Stimulated activated CD4-positive, alpha-beta T cell treated with anti-CD3 and anti-CD28 coated beads, Interleukin-1b, Interleukin-23, amount 100 ng/mL, for 4 hours (primary cell): ENCODE measurements around the gene BCOR.
A peak's percentile ranks its signal among the peaks of the same experiment; 100 is the strongest.

ENCODE experiments used
- DNase-seq, 2 donors: peaks; one replicate each; pipeline ENCODE4 v3.0.0-alpha.2; 2020; ENCODE audit warnings: low read depth in 2 of 2

Gene BCOR

DNA sequence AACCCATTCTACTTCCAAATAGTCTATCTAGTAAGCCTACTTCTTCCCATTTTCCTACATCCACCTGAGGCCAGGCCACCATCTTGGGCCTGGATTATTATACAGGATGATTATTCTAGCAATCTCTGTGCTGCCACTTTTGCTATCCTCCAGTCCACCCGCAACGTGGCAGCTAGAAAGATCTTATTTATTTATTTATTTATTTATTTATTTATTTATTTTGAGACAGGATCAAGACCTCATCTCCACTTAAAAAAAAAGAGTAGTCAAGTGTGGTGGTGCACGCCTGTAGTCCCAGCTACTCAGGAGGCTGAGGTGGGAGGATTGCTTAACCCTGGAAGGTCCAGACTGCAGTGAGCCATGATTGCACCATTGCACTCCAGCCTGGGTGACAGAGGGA, 15.2 kb upstream of the BCOR start:
- no peak for DNase-seq

DNA sequence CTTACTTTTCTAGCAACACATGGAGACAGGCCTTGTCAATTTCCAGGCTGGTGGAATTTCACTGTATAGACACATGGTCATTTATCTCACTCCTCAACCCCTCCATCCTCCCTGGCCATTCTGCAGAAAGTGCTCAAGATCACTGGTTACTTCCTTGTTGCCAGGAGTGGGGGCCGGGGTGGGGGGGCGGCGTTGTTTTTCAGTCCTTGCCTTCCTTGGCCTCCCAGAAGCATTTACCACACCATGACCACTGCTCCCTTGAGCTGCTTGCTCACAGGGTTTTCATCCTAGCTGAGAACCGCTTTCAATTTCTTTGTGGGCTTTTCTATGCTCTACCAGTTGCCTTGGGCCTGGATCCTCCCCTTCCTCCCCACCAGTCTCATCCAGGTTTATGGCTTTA, 14.1 kb upstream of the BCOR start:
- DNase-seq: no peak

DNA sequence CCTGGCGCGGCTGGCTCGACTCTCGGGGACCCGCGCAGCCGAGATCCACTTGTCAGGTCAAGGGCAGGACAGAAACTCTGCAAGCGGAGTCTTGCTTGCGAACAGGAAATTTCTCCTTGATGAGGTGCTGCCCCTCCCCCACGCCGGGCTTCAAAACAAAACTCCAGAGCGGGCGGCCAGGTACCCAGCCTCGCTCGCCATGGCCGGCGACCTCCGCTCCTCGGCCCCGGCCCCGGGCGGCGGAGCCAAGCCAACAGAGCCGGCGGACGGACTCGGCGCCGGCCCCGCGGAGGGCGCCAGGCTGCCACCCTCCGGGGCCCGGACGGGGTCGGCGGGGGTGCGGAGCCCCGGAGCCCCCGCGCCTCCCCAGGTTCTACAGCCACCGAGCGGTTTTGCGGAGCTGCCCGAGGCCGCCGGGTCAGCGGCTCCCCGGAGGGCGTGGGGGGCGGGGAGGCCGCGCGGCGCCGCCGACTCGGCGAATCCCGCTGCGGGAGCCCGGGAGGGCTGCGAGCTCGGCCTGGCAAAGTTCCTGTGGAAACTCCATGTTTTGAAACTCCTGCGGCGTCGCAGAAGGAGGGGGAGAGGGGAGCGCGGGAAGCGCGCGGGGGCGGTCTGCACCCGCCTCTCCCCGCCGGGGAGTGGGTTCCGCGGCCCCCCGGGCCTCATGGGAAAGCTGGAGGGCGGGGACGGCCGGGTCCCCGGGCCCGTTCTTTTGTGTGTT, 11.7 kb upstream of the BCOR start:
- no peak for DNase-seq

DNA sequence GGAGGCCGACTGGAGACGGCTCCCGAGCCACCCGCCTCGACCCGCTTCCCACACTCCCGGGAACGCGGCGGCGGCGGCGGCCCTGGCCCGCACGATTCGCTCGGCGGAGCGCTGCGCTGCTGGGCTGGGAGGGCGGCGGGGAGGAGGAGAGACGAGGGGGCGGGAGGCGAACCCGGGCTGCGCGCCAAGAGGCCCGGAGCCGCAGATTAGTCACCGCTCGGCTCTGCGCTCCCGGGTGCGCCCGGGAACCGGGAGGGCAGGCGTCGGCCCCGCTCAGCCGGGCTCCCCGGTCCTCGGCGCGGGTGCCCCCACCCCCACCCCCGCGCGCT, 11.2 kb upstream of the BCOR start:
- DNase-seq: peak; percentile 58 to 59

DNA sequence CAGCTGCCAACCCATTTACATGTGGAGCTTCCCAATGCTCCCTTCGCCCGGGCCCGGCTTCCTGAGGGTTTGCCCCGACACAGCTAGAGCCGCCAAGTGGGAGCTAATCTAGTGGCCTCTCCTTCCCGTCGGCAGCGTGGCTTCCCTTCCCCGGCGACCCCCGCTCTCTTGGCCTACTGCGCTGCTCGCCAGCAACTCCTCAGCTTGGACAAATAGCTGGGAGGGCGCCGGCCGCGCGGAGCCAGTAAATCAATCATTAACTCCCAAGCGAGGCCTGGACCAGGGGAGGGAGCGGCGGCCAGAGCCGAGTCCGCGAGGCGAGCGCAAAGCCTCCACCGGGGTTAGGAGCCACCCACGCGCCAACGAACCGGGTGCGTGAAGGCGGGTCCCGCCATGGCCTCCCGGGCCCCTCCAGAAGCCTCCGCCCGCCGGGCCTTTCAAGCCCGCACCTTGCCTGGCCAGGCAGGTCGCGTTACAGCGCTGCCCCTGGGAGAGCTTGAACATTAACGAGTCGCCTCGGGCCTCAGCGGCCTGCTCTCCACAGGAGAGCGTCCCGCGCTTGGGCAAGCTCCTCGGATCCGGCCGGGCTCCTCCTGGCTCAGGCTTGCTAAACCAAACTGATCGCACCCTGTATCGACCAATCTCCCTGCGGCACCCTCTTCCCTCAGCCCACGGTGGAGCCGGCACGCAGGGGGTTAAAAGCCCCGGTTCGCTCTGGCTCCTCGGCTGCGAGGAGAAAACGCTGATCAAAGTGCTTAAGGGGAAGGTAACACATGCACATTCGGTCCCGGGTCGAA, 10.6 kb upstream of the BCOR start:
- no peak for DNase-seq

DNA sequence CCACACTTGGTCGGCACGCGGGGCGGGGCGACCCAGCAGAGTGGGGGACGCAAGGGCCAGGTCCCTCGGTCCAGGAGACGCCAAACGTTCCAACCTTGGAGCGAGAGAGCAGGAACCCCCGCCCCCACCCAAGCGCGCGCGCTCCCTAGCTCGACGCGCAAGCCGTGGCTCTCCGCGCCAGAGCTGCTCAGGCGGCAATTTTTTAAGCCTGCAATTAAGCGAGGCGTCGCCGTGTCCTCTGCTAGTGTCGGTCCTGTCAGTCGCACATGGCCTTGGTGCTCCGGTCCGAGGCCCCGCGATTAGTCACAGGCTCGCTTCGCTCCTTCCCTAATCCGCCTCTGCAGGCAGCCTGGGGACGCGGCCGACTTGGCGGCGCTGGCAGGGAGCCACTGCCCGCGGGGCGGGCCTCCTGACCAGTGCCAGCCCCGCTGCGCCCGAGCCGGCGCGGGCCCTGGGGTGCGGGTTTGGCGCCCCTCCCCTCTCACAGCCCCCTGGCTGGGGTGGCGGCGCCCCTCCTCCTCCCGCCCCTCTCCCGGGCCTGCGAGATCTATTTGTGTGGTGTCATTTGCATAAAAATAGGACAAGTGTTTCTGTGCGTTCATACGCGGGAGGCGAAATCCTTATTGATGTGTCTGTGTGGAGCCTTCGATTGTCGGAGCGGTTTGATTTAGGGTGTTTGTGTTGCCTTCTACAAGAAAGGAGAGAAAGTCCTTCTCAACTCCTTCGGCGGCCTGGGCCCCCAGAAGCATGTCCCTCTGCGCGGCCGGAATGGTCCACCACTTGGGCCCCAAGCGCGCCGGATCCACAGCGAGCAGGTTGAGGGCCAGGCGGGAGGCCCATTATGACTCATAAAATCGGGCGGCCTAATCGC, 9.8 kb upstream of the BCOR start:
- DNase-seq: no peak

DNA sequence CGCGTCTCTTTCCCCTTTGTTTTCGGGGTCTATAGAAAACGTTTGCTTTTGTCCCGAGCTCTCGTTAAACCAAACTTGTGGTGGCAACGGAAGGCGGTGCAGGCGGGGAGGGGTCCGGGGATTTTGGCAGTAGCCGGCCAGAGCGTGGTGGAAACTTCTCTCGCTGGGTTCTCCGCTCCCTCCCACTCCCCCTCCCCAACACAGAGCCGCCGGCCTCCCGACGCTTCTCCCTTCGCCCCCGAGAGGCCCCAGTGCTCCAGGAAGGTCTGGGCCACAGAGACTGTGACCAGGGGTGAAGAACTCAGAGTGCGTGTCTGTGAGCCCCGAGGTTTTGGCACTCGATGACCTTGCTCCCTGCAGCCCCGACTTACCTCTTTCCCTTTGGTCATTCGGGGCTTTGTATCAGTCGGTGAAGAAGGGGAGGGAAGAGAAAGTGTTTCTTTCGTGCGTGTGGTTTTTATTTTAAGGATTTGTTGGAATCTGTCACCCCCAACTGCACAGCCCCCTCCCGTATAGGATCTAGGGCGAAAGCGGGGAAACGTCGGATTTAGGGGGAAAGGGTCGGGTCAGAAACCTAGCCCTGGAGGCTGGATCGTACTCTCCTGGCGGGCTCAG, 9.0 kb upstream of the BCOR start:
- no peak for DNase-seq

DNA sequence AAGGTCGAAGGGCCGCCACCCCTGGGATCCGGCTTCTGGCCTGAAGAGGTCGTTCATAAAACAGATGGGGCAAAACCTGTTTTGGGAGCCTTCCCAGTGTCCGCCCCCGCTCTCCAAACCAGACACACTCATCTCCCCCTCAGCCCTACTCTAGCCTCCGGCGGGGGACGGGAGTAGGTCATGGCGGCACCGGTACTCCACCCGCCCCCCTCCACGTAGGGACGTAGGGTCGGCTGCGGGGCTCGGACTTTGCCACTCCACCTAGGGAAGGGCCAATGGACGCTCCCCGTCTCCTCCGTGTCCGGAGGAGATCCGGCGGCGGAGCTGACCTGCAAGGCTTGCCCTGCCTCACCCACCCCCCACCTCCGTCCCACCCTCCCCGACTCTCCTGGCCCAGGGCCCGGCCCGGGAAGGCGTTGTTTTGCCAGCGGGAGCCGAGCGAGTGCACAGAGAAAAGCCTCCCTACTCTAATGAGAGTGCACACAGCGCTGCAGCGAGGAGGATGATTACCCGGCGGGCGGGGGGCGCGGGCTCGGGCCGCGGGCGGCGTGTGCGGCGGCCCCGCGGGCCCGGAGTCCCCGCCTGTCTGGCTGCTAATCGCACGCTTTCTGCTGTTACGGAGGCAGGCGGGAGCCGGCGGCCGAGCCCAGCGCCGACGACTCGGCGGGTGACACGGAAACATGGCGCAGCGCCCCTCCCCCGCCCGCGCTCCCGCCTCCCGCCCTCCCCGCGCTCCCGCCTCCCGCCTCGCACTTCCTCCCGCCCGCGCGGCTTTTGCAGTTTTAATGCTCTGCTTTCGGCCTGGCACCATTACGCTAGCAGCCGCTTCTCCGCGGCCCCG, 8.3 kb upstream of the BCOR start:
- DNase-seq: peak; percentile 68 to 71

DNA sequence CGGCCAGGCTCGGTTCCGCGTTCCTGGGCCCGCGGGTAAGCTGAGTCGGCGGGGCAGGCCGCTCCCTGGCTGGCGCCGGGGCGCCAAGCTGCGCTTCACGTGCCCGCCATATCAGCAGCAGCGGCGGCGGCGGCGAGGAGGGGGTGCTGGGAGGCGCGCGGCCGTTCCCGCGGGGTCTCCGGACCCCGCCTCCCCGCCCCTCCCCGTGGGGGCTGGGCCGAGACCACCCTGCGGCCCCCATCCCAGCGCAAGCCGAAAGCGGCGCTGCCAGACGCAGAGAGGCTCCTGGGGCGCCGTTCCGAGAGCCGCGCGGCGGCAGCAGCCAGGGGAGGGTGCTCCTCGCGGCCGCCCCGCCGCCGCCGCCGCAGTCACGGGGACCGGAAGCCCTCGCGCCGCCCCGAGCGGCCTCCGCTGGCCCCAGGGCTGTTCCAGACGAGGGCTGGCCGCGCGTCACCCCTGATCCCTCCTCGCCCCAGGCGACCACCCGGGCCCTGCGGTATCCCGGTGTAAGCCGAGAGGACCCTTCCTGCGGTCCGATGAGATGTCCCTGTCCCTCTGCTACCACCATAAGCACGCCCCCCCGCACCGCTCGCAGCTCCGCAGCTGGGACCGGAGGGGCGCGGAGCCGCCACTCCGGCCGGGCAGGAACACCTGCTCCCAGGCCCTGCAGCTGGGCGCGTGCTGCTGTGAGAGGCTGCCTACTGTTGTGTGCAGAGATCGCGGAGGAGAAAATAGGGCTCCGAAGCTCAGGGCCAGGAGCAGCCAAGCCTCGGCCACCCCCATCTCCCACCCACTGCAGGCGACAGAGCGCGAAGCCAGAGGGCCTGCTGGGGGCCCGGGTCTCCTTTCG, 7.5 kb upstream of the BCOR start:
- DNase-seq: no peak

DNA sequence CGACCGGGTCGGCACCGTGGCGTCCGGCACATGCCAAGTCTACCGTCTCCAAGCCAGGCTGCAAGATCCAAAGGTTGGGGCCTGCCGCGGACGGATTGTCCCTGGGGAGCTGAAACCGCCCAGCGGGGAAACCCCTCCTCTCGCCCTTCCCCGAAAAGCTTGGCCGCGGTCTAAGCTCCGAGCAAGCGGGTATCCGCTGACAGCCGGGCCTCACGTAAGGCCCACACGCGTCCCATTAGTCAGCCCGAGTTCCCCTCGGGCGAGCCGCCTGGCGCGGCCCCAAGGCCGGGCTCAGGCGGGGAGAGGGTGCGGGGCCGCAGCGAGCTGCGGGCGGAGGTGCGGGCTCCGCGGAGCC, 6.8 kb upstream of the BCOR start:
- no peak for DNase-seq

DNA sequence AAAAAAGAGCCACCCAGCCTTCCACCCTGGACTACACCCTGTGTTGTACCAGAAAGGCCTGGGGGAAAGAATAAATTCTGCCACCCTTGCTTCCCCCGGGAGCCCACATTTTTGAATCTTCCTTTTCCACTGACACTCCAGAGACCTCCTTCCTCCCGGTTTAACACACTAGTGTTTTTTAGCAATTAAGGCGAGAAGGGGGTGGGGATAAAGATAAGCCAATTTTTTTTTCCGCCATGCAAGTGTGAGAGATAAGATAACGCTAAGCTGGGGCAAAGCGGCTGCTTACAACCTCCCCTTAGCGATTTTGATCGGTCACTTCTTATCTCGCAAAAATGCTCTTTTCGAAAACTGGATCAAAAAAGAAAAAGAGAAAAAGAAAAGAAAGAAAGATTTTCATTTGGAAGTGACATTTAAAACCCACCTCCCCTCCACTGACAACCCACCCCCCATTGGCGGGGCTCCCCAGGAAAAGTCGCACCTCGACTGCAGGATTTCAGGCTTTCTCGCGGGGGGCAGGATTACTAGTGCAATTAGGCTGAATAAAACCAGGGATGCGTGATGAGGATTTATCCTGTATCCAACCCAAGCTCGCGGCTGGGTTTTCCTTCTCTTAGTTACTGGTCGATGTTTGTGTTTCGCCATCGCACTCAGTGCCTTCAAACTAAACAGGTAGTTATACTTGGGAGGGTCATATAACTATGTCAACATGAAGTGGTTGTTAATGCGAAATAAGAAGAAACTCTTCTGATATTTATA, 6.0 kb upstream of the BCOR start:
- no peak for DNase-seq

DNA sequence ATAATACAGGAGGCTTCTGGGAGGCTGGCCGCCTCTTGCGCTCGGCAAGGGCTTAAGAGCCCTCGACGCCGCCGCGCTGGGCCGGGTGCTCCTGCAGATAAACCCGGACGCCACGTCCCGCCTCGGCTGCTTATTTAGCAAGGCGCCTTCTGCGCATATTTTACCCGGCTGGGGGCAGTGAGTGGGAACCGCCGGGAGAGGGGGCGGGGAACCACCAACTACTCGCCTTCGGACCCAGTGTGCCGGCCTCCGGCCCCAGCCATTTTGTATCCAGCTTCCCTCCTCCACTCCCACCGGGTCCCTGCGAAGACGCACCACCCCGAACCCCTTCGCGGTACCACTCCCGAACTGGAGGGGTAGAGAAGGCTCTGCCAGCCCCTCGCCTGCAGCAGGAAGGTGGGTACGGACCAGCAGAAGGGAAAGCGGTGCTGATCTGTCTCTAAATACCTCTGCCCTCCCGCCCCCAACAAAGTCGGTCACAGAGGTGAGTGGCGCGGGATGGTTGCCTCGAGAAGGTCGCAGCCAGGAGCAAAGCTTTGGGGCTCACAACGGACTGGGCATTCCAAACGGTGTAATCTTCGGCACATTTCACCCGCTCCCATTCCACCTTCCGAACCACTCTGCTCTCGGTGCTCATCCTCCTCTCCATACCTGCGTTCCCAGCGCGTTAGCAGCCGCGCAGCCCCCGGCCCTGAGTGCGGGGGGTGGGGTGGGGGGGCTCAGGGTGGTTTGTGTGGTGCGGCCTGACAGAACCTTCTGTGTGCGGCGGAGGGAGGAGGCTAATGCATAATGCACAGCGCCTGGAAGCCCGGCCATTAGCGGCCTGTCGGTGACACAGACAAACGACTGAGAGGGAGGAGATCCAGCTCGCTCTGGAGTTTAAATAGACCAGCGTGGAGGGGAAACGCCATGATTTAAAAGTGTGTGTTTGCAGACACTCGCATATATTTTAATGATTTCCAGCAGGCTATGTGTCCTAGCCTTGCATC, 4.9 kb upstream of the BCOR start:
- DNase-seq: no peak

DNA sequence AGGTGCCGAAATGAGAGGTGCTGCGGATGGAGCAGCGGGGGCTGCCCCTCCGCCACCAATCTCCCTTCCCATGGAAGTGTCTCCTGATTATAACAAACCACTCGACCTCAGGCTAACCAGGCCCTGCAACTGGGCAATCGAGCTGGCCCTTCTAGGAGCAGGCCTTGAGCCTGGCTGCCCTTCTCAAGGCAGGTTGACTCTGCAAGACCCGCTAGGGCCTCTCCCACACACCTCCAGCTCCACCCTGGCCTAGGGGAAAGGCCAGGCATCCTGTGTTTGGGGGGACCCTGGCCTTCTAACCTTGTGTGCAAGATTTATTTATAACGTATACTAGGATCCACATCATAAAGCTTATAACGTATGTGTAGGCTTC, 3.7 kb upstream of the BCOR start:
- no peak for DNase-seq

DNA sequence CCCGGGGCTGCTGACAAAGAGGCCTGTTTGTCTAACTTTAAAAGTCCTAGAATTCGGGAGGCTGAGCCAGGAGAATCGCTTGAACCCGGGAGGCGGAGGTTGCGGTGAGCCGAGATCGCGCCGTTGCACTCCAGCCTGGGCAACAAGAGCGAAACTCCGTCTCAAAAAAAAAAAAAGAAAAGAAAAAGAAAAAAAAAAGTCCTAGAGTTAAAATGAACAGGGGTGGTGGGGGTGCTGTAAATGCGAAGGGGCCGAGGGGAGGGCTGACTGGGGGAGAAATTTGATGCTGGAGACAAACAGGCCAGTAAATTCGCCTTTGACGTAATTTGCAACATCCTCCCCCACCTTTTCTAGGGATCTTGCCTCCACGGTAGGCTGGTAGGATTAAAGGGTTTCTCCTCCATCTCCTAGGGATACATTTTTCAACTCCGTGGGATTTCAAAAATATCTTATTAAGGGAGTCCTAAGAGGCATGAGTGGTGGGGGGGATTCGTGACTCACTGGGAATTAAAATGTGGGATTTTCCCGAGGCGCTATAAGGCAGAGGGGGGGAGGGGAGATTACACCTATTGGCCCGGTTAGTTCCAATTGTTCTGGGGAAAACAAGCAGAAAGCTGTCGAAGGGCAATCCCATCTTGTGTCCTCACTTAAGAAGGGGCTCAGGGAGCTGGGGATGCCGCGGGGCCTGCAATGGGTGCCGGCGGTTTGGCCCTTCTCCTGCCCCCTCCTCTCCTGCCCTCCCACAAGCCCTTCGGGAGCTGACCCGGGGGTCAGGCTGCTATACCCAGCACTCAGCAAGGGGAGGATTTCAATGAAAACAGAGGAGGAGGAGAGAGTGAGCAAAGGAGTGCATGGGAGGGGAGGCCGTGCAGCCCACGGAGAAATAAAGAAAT, 3.0 kb upstream of the BCOR start:
- DNase-seq: no peak

DNA sequence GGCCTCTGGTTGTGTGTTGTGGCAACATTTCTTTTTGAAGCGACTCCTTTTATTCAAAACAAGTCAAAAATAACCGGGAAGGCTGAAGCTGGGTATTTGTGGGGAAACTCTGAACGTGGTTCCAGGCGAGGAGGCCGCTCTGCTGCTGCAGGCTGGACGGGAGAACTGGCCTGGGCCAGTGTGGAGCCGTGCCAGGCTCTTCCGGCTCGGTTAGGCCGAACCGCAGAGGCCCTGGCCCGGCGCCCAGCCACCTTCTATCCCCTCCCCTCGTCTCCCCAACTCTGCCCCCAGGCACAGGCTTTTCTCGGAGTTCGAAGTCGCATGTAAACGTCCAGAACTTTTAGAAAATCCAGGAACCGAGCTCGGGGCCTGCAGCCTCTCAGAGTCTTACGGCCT, 2.4 kb upstream of the BCOR start:
- no peak for DNase-seq

DNA sequence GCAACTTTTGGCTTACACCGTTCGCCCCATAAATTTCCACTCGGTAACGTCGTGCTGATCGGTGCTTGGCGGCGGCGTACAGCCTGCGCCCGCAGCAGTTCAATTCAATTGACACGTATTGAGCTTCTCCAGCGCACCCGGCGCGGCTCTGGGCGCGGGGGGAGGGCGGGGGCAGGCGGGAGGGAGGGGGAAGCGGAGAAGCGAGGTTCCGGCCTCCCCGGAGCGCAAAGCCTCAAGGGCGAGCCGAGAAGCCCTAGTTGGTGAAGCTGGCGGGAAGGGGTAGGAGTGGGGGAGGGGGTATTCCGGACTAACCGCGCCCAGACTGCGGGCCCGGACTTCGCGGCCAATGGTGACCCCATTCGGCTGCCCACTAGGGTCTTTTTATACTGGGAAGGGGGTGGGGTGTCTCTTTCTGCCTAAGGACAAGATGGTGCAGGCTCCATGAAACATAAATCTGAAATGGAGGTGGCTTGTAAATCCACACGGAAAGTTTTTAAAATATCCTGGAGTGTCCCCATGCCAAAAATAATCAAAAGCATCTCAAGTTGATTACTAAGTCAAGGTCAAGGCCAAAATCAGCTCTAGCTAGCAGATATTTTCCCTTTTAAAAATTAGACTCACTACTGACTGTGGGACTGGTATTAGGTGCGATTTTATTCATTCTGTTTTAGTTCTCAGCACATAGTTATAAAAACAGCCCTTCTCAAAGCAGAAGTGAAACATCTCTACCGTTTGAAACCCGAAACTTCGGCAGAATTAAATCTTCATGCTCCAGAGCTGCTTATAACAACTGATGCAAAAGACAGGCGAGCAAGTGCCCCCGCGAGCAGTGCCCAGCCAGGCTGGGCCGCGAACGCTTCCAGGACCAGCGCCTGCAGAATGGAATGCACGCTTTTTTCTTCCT, 1.5 kb upstream of the BCOR start:
- peak in 1 of 2 donors; percentile 30 for DNase-seq
